A673 (cell line): ENCODE data around the gene CX3CL1. TPM values are rescaled to one million over a fixed set of nuclear protein-coding genes. Genes with fewer than 3 reads are reported as not detected.

Experiments
- BruUV-seq: library from RNA; stranded (reverse); fragments of 400-500 nt; replicated peaks from 2 replicates; lab custom pipeline; 2021; lab: Mats Ljungman, UMichigan
- CTCF ChIA-PET: fragments of 300-600 bp; sonication (Branson Sonifier 250); formaldehyde crosslinking; loops from one replicate; lab custom pipeline; 2022; ENCODE audit warnings: antibody characterized with exemption; lab: Charles Lee
- POLR2A ChIA-PET: fragments of 300-600 bp; sonication (Branson Sonifier 250); formaldehyde crosslinking; loops from one replicate; lab custom pipeline; 2022; ENCODE audit warnings: antibody characterized with exemption; ENCODE audit not compliant: low non-redundant PET; lab: Charles Lee
- DNase-seq: peaks from one replicate; pipeline ENCODE4 v3.0.0-alpha.2; 2015; ENCODE audit warnings: low spot score
- H3K27ac ChIP-seq: fragments of 200-600 bp; sonication (generic); 2 replicates; pipeline ENCODE4 v1.5.1; 2016; ENCODE audit warnings: mixed run types, low read depth, mild to moderate bottlenecking, mixed read lengths, antibody characterized with exemption, low read length; ENCODE audit not compliant: poor library complexity, severe bottlenecking
- H3K27me3 ChIP-seq: fragments of 200-600 bp; sonication (generic); replicated peaks from 2 replicates; pipeline ENCODE4 v1.6.1; 2017; ENCODE audit warnings: mixed run types, low read depth, mild to moderate bottlenecking, mixed read lengths, antibody characterized with exemption, low read length; ENCODE audit not compliant: insufficient read depth, poor library complexity
- H3K36me3 ChIP-seq: fragments of 200-600 bp; sonication (generic); 2 replicates; pipeline ENCODE4 v1.6.1; 2016; ENCODE audit warnings: mixed run types, mild to moderate bottlenecking, mixed read lengths, antibody characterized with exemption, low read length; ENCODE audit not compliant: insufficient read depth, poor library complexity, severe bottlenecking
- H3K4me1 ChIP-seq: fragments of 200-600 bp; sonication (generic); 2 replicates; pipeline ENCODE4 v1.6.1; 2017; ENCODE audit warnings: mixed run types, mild to moderate bottlenecking, mixed read lengths, antibody characterized with exemption, low read length; ENCODE audit not compliant: insufficient read depth, poor library complexity, severe bottlenecking
- H3K4me3 ChIP-seq: fragments of 200-600 bp; sonication (generic); 2 replicates; pipeline ENCODE4 v1.5.1; 2016; ENCODE audit warnings: low read depth, mixed run types, mild to moderate bottlenecking, mixed read lengths, low read length; ENCODE audit not compliant: poor library complexity, severe bottlenecking
- H3K9me3 ChIP-seq: fragments of 200-600 bp; sonication (generic); 2 replicates; pipeline ENCODE4 v1.6.1; 2016; ENCODE audit warnings: mixed run types, low read depth, mild to moderate bottlenecking, mixed read lengths, antibody characterized with exemption, low read length; ENCODE audit not compliant: poor library complexity, severe bottlenecking
- EZH2 ChIP-seq: fragments of 200-600 bp; sonication (generic); IDR thresholded peaks from 2 replicates; pipeline ENCODE4 v1.6.1; 2017; ENCODE audit warnings: borderline replicate concordance, low read depth, mild to moderate bottlenecking, mixed read lengths, antibody characterized with exemption, low read length; ENCODE audit not compliant: poor library complexity, severe bottlenecking
- intact Hi-C: fragments of 100-400 bp; cut with micrococcal nuclease; formaldehyde crosslinking; loops from one replicate; pipeline ENCODE4 v1.10.0; 2022; ENCODE audit not compliant: unreplicated experiment
- total RNA-seq: library from RNA; stranded (reverse); gene quantifications from 2 replicates; pipeline ENCODE4 v1.2.3, GENCODE V29; 2021
- TF ChIP-seq, protein P1 (sequence below): fragments of 300-800, 200-600 bp; sonication (generic); conservative IDR thresholded peaks from 2 replicates; pipeline ENCODE4 v1.5.1; 2017; ENCODE audit warnings: low read depth, mild to moderate bottlenecking, antibody characterized with exemption, low read length, moderate library complexity, mixed read lengths

CX3CL1 gene
- total RNA-seq, 1 experiment from 2014 or later = not detected

DNA sequence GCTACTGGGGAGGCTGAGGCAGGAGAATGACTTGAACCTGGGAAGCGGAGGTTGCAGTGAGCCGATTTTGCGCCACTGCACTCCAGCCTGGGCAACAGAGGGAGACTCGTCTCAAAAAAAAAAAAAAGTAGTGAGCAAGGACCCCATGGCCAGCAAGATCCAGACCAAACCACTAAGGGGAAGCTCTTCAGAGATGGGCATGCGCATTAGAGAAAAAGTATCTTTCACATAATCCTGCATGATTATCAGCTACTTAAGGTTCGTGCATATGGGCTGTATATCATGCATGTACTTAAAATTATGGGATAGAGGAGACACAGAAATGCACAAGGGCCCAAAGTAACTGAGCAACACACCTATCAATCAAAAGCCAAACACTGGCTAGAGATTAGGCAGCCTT lies 24.4 kb upstream of the CX3CL1 start:
- peaks cover 35% of the 10 kb centered on the region for H3K27me3 ChIP-seq
- no peaks in the 10 kb centered on the region for H3K4me1 ChIP-seq
- TF ChIP-seq, protein P1, sequence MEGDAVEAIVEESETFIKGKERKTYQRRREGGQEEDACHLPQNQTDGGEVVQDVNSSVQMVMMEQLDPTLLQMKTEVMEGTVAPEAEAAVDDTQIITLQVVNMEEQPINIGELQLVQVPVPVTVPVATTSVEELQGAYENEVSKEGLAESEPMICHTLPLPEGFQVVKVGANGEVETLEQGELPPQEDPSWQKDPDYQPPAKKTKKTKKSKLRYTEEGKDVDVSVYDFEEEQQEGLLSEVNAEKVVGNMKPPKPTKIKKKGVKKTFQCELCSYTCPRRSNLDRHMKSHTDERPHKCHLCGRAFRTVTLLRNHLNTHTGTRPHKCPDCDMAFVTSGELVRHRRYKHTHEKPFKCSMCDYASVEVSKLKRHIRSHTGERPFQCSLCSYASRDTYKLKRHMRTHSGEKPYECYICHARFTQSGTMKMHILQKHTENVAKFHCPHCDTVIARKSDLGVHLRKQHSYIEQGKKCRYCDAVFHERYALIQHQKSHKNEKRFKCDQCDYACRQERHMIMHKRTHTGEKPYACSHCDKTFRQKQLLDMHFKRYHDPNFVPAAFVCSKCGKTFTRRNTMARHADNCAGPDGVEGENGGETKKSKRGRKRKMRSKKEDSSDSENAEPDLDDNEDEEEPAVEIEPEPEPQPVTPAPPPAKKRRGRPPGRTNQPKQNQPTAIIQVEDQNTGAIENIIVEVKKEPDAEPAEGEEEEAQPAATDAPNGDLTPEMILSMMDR = no peak
- TF ChIP-seq EZH2 = no peak
- H3K36me3 ChIP-seq = no peaks in the 10 kb centered on the region
- peaks cover 4% of the 10 kb centered on the region for H3K9me3 ChIP-seq
- ChIA-PET CTCF (interaction anchor here (0.7 kb wide), 1 partner anchor 69 kb away, joined by 3 read pairs; no protein-coding TSS in a partner anchor), POLR2A (no interaction called here)
- H3K4me3 ChIP-seq = no peak overlapping the region
- BruUV-seq = no TSS peak
- intact Hi-C loops = no loop called here
- H3K27ac ChIP-seq = no peak overlapping the region
- DNase-seq = no peak

DNA sequence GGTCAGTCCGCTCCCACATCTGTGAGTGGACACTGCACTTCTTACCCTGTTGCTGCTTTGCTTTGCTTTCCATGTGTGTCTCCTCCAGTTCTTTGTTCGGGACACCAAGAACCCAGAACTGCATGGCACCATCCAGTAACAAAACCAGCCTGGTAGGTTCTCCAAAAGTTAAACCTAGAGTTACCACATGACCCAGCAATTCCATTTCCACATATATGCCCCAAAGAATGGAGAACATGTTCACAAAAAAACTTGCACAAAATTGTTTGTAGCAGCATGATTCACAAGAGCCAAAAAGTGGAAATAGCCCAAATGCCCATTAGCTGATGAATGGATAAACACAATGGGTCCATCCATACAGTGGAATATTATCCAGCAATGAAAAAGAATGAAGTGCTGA lies 24.0 kb upstream of the CX3CL1 start:
- BruUV-seq = no TSS peak
- no peaks in the 10 kb centered on the region for H3K36me3 ChIP-seq
- no peak for DNase-seq
- H3K27me3 ChIP-seq = peaks cover 35% of the 10 kb centered on the region
- ChIA-PET CTCF (interaction anchor here (0.7 kb wide), 1 partner anchor 69 kb away, joined by 3 read pairs; no protein-coding TSS in a partner anchor), POLR2A (no interaction called here)
- no peak for TF ChIP-seq EZH2
- TF ChIP-seq, protein P1 = no peak
- H3K27ac ChIP-seq = no peak overlapping the region
- no peaks in the 10 kb centered on the region for H3K4me1 ChIP-seq
- intact Hi-C loops = no loop called here
- H3K4me3 ChIP-seq = no peak overlapping the region
- peaks cover 4% of the 10 kb centered on the region for H3K9me3 ChIP-seq

DNA sequence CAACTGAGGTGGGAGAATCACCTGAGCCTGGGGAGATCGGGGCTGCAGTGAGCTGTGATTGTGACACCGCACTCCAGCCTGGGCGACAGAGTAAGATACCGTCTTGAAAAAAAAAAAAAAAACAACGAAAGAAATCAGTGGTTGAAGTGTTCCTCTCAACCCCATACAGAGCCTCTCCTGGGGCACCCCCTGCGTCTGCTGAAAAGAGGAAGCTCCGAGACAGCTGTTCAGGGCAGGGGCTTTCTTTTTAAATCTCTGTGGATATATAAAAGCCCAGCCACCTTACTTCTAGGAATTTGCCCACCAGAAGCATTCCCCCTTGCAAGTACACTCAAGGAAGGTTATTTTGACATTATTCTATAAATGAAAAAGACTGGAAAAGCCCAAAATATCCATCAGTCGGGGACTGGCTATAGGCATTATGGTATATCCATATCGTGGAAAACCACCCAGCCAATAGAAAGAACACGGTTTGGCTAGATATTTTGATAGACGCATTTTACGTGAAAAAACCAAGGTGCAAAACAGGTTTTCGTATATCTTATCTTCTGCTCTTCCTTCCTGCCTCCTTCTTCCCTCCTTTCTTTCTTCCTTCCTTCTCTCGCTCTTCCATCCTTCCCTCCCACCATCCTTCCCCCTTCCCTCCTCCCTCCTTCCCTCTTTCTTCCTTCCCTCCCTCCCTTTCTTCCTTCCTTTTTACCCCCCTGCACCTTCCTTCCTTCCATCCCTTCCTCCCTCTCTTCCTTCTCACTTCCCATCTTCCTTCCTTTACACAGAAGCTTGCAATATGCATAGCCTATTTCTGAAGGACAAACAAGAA lies 22.9 kb upstream of the CX3CL1 start:
- no peak for DNase-seq
- peaks cover 35% of the 10 kb centered on the region for H3K27me3 ChIP-seq
- no peak for TF ChIP-seq EZH2
- TF ChIP-seq, protein P1 = no peak
- ChIA-PET POLR2A (no interaction called here), CTCF (no interaction called here)
- no peak overlapping the region for H3K27ac ChIP-seq
- no peak overlapping the region for H3K4me3 ChIP-seq
- BruUV-seq = no TSS peak
- H3K36me3 ChIP-seq = no peaks in the 10 kb centered on the region
- H3K9me3 ChIP-seq = peaks cover 4% of the 10 kb centered on the region
- no peaks in the 10 kb centered on the region for H3K4me1 ChIP-seq
- intact Hi-C loops = no loop called here
